ENCODE data around the gene S100P. TPM values are rescaled to one million over a fixed set of nuclear protein-coding genes. Genes with fewer than 3 reads are reported as not detected.

S100P gene
- total RNA-seq, 1 experiment from 2014 or later: 480 TPM

- Histone ChIP-seq H3K4me2 (no peak overlapping the region), H3K9me3 (ENCODE audit: insufficient read depth, low read depth) (no peaks in the 10 kb centered on the region), H3K36me3 (ENCODE audit: low read depth) (no peaks in the 10 kb centered on the region), H3K79me2 (ENCODE audit: low read depth) (peaks cover 23% of the 10 kb centered on the region), H3K27me3 (ENCODE audit: insufficient read depth, low read depth) (no peaks in the 10 kb centered on the region), H2AFZ (no peak overlapping the region), H3K9me2 (ENCODE audit: insufficient read depth) (no peaks in the 10 kb centered on the region), H3K27ac (no peak overlapping the region), H3K4me3 (no peak overlapping the region), H3K4me1 (replicated peaks; ENCODE audit: insufficient read depth) (peaks cover 7% of the 10 kb centered on the region), H4K20me1 (ENCODE audit: insufficient read depth) (peaks cover 5% of the 10 kb centered on the region; the same call in 1 of the 2 replicates), H3F3A (ENCODE audit: insufficient read depth, low read depth) (peaks cover 6% of the 10 kb centered on the region; the same call in 1 of the 2 replicates)
- DNase-seq: no peak
- POLR2A ChIA-PET (ENCODE audit: unreplicated experiment): no interaction called here
- intact Hi-C loops (cut with micrococcal nuclease; ENCODE audit: unreplicated experiment): loop anchor here (2.0 kb wide), 4 partner anchors 52 to 362 kb away; partner anchors contain the start of gene KIAA0232
- CTCF ChIA-PET: no interaction called here
- BruUV-seq (replicated peaks): no TSS peak
- TF ChIP-seq EZH2 (IDR thresholded peaks at IDR 0.05; ENCODE audit: low read depth) (no peak), CTCF (conservative IDR thresholded peaks at IDR 0.05) (no peak)
Measured at GRCh38 chr4:6721121-6721520, 27.4 kb downstream of the S100P start.

GRCh38 chr4:6722891-6723290, 29.2 kb downstream of the S100P start:
- TF ChIP-seq EZH2 (IDR thresholded peaks at IDR 0.05; ENCODE audit: low read depth) (no peak), CTCF (conservative IDR thresholded peaks at IDR 0.05) (no peak)
- no peaks in the 10 kb centered on the region for H3K9me3 ChIP-seq (ENCODE audit: insufficient read depth, low read depth)
- peaks cover 5% of the 10 kb centered on the region; the same call in 1 of the 2 replicates for H4K20me1 ChIP-seq (ENCODE audit: insufficient read depth)
- H3K9me2 ChIP-seq (ENCODE audit: insufficient read depth): no peaks in the 10 kb centered on the region
- H2AFZ ChIP-seq: no peak overlapping the region
- peaks cover 6% of the 10 kb centered on the region for H3K4me1 ChIP-seq (replicated peaks; ENCODE audit: insufficient read depth)
- no peak overlapping the region for H3K4me2 ChIP-seq
- no peaks in the 10 kb centered on the region for H3K36me3 ChIP-seq (ENCODE audit: low read depth)
- POLR2A ChIA-PET (ENCODE audit: unreplicated experiment): no interaction called here
- H3K4me3 ChIP-seq: no peak overlapping the region
- BruUV-seq (replicated peaks): no TSS peak
- intact Hi-C loops (cut with micrococcal nuclease; ENCODE audit: unreplicated experiment): no loop called here
- peaks cover 6% of the 10 kb centered on the region for H3K79me2 ChIP-seq (ENCODE audit: low read depth)
- CTCF ChIA-PET: no interaction called here
- H3K27me3 ChIP-seq (ENCODE audit: insufficient read depth, low read depth): no peaks in the 10 kb centered on the region
- no peak for DNase-seq
- H3K27ac ChIP-seq: no peak overlapping the region
- peaks cover 6% of the 10 kb centered on the region; the same call in 1 of the 2 replicates for H3F3A ChIP-seq (ENCODE audit: insufficient read depth, low read depth)

- CTCF ChIA-PET: no interaction called here
- Histone ChIP-seq H3K9me2 (ENCODE audit: insufficient read depth) (no peaks in the 10 kb centered on the region), H4K20me1 (ENCODE audit: insufficient read depth) (no peaks in the 10 kb centered on the region), H3K79me2 (ENCODE audit: low read depth) (no peaks in the 10 kb centered on the region), H3K4me1 (replicated peaks; ENCODE audit: insufficient read depth) (no peaks in the 10 kb centered on the region), H3K9me3 (ENCODE audit: insufficient read depth, low read depth) (no peaks in the 10 kb centered on the region), H3K27me3 (ENCODE audit: insufficient read depth, low read depth) (no peaks in the 10 kb centered on the region), H3F3A (ENCODE audit: insufficient read depth, low read depth) (peaks cover 6% of the 10 kb centered on the region; the same call in 1 of the 2 replicates), H2AFZ (no peak overlapping the region), H3K4me2 (no peak overlapping the region), H3K27ac (no peak overlapping the region), H3K36me3 (ENCODE audit: low read depth) (no peaks in the 10 kb centered on the region), H3K4me3 (no peak overlapping the region)
- TF ChIP-seq CTCF (conservative IDR thresholded peaks at IDR 0.05) (no peak), EZH2 (IDR thresholded peaks at IDR 0.05; ENCODE audit: low read depth) (no peak)
- no peak for DNase-seq
- no TSS peak for BruUV-seq (replicated peaks)
- intact Hi-C loops (cut with micrococcal nuclease; ENCODE audit: unreplicated experiment): no loop called here
- POLR2A ChIA-PET (ENCODE audit: unreplicated experiment): interaction anchor here (0.6 kb wide), 1 partner anchor 185 kb away, joined by 3 read pairs; no protein-coding TSS in a partner anchor
Measured at GRCh38 chr4:6723851-6724250, 30.2 kb downstream of the S100P start.

All from PC-9 (cell line).